ENCODE data around the gene CDR2L.
"Not testable (repeated sequence)": the region's sequence is repeated elsewhere in the genome, so short reads cannot be mapped to it uniquely, and the experiment has no call there.

CDR2L gene

DNA sequence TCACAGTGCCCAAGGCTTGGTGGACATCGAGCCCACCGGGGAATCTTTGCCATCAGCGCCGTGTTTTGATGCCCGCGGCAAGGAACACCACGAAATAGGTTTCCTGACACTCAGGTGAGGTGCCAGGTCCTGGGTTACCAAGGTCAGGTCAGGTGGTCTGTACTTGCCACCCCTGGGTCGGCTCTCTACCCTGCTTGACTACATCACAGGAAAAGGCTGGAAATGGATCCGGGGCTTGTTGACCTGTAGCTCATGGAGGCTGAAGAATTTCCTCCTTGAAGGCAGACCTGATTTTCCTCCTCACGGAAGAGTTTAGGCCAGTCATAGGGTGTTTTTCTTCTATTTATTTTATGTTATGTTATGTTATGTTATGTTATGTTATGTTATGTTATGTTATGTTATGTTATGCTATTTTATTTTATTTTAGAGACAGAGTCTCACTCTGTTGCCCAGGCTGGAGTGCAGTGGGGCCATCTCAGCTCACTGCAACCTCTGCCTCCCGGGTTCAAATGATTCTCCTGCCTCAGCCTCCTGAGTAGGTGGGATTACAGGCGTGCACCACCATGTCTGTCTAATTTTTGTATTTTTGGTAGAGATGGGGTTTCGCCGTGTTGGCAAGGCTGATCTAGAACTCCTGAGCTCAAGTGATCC is 4.6 kb upstream of the CDR2L start:
- peak; percentile 46 for DNase-seq

DNA sequence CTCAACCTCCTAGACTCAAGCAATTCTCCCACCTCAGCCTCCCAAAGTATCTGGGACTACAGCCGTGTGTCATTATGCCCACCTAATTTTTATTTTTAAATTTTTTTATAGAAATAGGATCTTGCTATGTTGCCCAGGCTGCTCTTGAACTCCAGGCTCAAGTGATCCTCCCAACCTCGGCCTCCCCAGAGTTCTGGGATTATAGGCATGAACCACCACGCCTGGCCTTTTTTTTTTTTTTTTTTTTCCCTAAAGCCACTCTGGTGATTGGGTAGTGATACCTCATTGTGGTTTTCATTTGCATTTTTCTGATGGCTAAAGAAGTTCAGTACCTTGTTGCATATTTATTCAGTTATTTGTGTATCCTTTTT is 1.2 kb upstream of the CDR2L start:
- DNase-seq = no peak

DNA sequence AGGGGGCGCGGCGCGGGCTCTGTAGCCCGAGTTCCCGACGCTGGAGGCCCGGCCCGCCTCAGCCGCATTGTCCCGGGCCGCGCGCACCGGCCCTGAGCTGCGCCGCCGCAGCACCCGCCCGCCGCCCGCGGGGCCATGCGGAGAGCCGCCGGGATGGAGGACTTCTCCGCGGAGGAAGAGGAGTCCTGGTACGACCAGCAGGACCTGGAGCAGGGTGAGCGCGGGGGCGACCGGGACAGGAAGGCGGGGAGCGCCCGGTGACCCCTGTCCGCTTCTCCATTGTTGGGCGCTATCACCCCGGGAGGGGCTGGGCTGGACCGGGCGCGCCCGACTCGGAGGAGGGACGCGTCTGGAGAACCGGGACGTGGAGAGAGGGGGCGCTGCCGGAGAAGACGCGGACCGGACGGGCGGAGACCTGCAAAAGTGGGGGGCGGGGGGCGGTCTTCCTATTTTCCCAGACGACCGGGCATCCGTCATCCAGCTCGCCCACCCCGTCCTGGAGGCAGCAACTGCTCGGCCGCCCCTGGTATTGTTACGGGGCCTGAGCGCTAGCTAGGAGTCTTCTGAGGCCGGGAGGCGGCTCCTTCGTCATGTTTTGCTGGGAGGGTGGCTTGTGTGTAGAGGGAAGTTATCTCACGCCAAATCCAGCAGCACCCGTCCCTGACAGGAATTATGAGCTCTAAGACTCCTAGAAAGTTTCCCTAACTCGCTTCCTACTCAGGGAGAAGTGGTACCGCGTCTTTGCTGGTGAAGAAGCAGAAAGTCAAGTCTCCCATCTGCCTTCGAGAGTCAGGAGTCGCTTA is 678 bp downstream of the CDR2L start:
- no peak for DNase-seq

DNA sequence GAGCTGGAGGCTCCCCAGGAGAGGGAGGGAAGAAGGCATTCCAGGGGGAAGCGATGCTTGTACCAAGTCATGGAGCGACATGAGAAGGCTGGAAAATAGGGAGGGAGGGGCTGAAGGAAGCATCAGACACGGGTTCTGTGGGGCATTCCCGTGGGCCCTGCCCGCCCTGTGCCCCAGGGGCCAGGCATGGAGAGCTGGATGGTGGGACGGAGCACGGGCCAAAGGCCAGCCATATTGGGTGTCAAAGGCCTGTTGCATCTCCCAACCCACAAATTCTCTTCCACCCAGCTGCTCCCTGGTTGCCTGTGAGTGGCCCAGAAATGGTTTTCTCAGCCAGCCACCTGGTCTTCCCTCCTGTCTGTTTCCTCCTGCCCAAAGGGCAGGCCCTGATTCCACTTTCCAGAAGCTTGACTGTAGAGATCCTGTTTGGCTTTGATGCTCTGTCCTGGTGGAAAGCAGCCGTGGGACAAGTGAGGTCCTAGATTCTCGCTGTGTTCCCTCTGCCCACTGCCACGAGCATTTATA is 3.2 kb downstream of the CDR2L start:
- no peak for DNase-seq

DNA sequence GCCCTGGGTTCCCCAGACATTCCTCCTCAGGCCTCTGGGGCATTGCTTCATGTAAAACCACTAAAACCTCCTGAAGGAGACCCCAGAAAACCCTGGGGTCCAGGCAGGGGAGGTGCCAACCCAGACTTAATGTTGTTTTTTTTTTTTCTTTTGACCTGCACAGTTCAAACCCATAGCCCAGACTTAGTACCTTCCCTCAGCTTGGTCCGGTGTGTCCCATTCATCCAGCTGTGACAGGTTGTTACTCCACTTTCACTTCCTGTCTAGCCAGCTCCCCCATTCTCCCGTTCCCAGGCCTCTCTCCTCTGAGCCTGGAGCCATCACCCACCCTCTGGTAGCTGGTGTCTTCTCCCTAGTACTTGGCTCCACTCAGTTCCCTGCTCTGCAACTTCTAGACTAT is 4.8 kb downstream of the CDR2L start:
- no peak for DNase-seq

DNA sequence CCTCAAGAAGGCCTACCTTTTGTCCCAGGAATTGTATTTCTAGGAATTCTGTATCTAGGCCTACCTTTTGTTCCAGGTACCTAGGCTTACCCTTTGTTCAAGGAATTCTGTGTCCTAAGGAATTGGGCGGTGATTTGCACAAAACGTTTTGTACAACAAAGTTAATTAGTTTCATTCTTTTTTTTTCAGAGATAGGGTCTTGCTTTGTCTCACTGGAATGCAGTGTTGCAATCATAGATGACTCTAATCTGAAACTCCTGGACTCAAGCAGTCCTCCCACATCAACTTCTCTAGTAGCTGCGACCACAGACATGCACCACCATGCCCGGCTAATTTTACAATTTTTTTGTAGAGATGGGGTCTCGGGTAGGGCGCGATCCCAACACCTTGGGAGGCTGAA is 7.0 kb downstream of the CDR2L start:
- DNase-seq = no peak

DNA sequence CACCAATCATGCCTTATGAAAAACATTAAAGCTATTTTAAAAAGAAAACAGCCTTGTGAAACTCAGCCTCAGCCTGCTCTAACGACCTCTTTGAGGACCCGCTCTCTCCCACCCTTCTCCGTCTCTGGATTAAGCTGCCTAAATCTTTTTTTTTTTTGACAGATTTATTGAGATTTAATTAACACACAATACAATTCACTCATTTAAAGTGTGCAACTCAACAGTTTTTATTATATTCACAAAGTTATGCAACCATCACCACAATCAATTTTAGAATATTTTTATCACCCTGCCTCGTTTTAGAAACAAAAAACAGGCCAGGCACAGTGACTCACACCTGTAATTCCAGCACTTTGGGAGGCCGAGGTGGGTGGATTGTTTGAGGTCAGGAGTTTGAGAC is 8.4 kb downstream of the CDR2L start:
- no peak for DNase-seq

DNA sequence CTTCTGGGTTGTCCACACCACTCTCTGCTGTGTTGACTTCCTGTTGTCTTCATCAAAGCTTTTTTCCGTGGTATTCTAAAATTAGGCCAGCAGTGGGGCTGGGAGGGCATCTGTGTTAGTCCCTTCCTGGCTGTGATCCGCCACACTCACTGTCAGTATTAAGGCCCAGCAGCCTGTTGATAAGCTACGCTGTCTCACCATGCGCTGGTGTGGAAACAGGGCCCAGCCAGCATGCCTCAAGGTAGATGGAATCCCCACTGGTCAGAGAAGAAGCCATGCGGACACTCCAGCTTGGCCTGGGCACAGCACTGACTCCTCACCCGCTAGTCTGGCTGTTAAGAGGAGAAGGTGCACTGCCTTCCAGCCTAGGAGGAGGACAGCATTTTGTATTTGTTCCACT is 11.4 kb downstream of the CDR2L start:
- no peak for DNase-seq

DNA sequence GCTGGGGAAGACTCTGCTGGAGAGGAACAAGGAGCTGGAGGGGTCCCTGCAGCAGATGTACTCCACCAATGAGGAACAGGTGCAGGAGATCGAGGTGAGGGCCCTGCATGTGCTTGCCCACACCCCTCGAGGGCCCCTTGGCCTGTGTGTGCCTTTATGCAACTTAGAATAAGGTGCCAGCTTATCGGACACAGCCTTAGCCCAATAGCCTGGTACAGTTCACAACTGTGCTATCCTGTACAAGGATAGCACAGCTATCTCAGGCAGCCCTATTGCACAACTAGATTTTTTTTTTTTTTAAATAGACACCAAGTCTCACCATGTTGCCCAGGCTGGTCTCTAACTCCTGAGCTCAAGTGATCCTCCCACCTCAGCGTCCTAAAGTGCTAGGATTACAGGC is 12.1 kb downstream of the CDR2L start:
- DNase-seq = no peak

DNA sequence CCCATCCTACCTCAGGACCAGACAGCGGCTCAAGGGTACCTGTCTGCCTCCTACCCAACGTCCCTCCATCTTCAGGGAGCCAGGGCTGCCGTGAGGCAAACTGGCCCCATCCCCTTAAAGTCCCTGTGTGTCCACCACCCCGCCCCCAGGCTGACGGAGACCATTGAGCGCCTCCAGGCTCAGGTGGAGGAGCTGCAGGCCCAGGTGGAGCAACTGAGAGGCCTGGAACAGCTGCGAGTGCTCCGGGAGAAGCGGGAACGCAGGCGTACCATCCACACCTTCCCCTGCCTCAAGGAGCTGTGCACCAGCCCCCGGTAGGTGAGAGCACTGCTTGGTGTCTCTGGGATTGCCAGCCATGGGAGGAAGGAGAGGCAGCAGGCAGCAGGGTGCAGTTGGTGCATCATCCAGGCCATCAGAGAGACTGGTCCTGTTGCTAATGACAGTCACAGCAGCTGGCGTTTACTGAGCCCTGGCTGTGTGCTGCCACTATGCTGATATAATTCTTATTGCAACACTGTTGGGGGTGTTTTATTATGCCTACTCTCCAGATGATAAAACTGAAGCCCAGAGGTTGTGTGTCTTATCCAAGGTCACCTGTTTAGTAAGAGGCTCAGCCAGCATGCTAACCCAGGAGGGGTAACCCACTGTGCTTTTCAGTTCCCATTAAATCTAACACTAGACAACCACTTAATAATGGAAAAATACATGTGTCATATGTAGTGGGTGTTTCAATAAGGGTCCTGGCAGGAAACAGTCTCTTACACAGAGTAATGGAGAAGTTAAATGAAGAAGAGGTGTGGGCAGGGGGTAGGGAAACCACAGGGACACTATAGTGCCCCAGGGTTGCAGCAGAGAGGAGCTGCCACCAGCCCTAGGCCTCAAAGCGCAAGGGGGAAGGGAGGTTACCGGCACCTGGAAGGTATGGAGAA is 14.7 kb downstream of the CDR2L start:
- DNase-seq = no peak

DNA sequence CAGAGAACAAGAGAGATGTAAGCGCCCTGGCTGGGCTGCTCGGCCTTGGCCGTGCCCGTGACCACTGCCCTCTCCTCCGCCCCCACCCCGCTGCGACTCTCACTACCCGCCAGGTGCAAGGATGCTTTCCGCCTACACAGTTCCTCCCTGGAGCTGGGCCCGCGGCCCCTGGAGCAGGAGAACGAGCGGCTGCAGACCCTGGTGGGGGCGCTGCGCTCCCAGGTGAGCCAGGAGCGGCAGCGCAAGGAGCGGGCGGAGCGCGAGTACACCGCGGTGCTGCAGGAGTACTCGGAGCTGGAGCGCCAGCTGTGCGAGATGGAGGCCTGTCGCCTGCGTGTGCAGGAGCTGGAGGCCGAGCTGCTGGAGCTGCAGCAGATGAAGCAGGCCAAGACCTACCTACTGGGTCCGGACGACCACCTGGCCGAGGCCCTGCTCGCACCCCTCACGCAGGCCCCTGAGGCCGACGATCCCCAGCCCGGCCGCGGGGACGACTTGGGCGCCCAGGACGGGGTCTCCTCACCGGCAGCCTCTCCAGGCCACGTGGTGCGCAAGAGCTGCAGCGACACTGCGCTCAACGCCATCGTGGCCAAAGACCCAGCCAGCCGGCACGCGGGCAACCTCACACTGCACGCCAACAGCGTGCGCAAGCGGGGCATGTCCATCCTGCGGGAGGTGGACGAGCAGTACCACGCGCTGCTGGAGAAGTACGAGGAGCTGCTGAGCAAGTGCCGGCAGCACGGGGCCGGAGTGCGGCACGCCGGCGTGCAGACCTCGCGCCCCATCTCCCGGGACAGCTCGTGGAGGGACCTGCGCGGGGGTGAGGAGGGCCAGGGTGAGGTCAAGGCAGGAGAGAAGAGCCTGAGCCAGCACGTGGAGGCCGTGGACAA is 15.9 kb downstream of the CDR2L start:
- DNase-seq = no peak

DNA sequence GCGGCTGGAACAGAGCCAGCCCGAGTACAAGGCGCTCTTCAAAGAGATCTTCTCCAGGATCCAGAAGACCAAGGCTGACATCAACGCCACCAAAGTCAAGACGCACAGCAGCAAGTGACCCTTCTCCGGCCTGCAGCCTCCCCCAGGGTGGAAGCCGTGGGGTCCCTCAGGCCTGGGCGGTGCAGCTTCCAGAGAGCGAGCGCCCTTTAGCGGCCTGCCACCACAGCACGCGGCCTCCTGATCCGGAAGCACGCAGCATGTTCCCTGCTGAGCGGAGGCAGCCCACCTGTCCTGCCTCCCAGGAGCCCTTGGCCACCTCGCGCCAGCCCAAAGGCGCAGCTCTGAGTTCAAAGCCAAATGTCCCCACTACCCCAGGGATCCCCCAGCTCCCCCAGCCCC is 16.5 kb downstream of the CDR2L start:
- DNase-seq = no peak

DNA sequence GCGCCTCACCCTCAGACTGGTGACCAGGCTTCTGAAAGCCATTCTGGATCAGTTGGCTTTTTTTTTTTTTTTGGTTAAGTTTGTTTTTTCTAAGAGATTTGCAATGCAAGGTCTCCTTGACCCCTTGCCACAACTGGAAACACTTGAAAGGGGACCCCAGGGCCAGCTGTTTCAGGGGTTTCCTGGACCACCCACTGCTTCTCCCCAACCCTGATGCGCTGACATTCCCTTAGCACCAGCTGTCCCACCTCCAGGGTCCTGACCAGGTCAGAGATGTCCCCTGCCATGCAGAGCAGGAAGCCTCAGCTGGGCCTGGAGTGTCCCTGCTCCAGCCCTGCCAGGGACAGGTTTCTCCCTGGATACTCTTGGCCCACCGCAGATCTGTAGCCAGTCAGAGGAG is 16.9 kb downstream of the CDR2L start:
- no peak for DNase-seq

DNA sequence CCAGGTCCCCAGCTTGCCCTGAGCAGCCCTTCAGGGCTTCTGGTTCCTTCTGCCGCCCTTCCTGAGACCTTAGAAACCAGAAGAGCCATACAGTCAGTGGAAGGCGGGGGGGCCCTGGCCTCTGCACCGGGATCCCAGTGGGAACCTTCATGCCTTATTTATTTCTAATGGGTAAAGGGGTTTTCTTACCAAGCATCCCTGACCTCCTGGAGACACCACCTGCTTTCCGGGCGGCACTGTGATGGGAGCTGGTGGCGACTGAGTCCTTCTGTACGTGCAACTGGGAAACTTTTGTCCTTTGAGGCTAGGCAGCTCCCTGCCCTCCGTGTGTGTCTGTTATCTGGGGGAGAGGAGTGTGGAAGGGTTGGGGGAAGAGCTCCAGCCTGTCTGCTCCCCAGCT is 17.9 kb downstream of the CDR2L start:
- no peak for DNase-seq

DNA sequence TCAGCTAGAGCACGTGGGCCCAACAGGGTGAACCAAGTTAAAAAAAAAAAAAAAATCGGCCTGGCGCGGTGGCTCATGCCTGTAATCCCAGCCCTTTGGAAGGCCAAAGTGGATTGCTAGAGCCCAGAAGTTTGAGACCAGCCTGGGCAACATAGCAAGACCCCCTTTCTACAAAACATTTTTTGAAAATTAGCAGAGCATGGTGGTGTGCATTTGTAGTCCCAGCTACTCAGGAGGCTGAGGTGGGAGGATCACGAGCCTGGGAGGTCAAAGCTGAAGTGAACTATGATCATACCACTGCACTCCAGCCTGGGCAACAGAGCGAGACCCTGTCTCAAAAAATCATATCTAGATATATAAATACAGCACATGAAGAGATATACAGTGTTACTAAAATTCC is 18.7 kb downstream of the CDR2L start:
- DNase-seq = not testable (repeated sequence)

DNA sequence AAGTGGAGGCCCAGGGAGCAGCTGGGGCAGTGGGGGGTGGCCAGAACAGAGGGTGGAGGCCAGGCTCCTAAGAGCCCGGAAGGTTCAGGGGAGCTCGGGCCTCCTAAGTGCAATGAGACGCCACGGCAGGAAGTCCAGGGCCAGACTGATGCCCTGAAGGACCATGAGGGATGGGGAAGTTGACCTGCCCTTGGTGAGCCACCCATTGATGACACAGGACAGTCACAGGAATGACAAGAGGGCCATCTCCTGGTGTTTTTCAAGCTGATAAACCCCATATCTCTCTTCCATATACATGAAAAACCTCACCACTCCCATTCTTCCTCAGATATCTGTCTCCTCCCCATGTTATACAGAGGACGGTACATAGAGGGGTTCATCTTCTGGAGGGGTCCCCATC is 19.2 kb downstream of the CDR2L start:
- DNase-seq = no peak

DNA sequence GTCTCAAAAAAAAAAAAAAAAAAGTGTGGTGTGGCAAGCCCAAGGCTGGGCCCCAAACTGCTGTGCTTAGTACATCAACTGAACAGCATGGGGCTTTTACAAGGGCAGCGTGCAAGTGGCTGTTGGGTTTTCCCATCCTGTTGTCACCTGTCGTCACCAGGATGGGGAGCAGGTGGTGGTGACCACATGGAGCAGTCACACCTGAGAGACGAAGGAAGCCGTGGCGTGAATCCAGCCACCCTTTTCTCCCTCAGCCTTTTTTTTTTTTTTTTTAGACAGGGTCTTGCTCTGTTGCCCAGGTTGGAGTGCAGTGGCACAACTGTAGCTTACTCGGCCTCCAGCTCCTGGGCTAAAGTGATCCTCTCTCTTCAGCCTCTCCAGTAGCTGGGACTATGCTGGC is 20.9 kb downstream of the CDR2L start:
- DNase-seq = no peak

DNA sequence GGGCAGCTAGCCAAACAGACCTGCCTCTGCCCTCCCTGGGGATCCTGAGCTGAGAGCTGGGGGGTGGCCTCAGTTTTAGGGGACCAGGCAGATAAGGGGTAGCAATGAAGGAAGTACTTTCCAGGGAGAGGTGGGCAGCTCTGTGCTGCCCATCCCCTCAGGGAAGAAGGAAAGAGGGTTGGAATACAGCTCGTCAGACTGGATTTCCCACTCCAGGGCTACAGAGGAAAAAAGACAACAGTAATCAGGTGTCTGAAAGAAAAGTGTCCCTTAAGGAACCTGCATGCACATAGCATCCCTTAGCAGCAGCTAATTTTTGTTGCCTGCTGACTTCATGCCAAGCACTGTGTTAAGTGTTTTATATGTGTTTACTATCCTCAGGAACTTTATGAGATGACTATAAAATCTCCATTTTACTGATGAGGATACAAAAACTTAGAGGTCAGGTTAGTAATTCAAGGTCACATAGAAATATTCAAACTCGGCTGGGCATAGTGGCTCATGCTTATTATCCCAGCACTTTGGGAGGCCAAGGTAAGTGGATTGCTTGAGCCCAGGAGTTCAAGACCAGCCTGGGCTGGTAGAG is 21.8 kb downstream of the CDR2L start:
- no peak for DNase-seq

DNA sequence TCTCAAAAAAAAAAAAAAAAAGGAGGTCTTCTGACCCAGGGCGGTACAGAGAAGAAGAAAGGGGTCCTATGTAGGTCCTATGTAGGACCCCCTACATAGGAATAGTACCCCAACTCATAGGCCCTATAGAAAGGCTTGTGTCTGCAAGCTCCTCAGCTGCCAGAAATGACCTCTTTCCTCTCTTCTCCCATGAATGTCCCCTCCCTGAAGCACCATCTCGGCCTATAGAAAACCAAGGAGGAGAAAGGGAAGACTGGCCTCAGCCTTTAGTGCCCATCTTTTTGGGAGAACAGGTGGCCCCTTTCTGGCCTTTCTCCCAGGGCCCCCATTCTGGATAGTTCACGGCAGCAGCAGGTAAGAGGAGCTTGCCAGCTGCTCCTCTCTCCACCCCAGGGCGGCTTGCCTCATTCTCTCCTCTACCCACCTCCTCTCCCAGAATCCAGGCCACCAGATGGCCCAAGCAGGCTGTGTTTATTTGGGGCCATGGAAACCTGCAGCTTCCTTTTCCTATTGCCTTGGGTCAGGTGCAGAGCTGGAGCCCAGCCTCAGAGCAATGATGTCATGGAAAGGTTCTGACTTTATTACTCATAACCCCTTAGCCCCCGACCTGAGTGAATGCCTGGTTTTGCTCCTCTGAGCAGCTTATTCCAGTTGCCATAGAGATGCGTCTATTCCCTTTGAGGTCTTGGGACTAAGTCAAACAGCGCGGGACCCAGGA is 23.4 kb downstream of the CDR2L start:
- peak; percentile 92 for DNase-seq

DNA sequence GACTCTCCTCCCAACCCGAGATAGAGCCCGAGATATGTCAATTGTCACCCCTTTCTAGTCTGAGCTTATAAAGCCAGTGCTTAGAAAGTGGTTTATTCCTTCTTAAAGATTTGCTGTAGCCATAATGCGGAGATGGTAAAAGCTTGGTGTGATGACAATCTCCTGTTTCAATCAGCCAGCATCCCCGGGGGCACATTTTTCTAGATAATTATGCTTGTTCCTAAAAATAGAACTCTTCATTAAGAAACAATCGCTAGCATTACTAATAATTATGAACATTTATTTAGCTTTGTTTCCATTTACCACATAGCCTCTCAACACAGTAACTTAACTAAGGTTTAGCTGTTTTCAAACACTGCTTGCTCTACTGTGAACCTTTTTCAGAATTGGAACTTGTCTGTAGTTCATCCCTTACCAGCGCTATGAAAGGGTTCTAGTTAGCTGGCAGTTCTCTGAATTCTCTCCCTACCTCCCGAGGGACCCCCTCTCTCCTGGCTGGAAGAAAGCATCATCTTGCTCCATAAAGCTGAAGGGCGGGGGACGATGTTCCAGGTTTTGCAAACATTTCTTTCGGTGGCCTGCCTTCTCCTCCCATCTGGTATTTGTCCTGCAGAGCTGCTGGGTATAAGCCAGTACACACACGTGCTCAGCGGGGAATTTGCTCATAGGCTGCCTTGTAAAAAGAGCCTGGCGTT is 24.1 kb downstream of the CDR2L start:
- DNase-seq = peak; percentile 52

DNA sequence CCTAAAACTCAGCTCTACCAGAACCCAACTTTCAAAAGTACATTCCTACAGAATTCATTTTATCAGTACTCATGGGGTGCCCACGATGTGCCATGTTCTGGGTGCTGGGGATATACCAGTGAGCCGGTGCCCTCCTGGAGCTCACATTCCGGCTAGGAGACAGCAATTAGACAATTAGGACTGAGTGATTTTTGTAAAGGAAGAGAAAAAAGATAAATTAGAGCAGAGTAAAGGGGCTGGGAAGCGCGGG is 24.6 kb downstream of the CDR2L start:
- no peak for DNase-seq
